Endometrial microvascular endothelial cells (primary cell): Measurements from ENCODE around the gene QARS1. TPM values are rescaled to one million over a fixed set of nuclear protein-coding genes. Genes with fewer than 3 reads are reported as not detected.

Source experiments
- in situ Hi-C: cut with HindIII; loops from 2 replicates; pipeline ENCODE4 v1.10.0; 2017; ENCODE audit warnings: low sequenced_read_pairs, low pct_unique_long_range_greater_than_20kb; ENCODE audit errors: inconsistent ontology term
- total RNA-seq: library from RNA; depleted of rRNA; stranded (reverse); fragments of >200 nt; gene quantifications from one replicate; pipeline ENCODE4 v1.2.3, GENCODE V29; 2015; ENCODE audit errors: inconsistent ontology term

QARS1 gene
- total RNA-seq, 1 donor from 2014 or later, result 280 TPM

GRCh38 chr3:49076646-49077045, 27.9 kb downstream of the QARS1 start:
- in situ Hi-C loops, result no loop called here

- in situ Hi-C loops, result no loop called here
These were observed 28.4 kb downstream of the QARS1 start for GRCh38 chr3:49076116-49076515.

GRCh38 chr3:49058011-49058410, 46.5 kb downstream of the QARS1 start:
- in situ Hi-C loops, result no loop called here

GRCh38 chr3:49057268-49057667, 47.3 kb downstream of the QARS1 start:
- in situ Hi-C loops, result no loop called here

- in situ Hi-C loops, result no loop called here
These were observed 50.2 kb downstream of the QARS1 start for GRCh38 chr3:49054344-49054862.

GRCh38 chr3:49053543-49053942, 51.0 kb downstream of the QARS1 start:
- in situ Hi-C loops, result no loop called here

Other genes with a start within 250 kb of the QARS1 start
- 43.4 TPM for gene SLC25A20, start 205.9 kb downstream of the QARS1 start, total RNA-seq
- 53.2 TPM for gene ARIH2, start 185.9 kb downstream of the QARS1 start, total RNA-seq
- gene P4HTM, start 114.5 kb downstream of the QARS1 start, total RNA-seq, result 18.5 TPM
- gene WDR6, start 97.4 kb downstream of the QARS1 start, total RNA-seq, result 103 TPM
- gene DALRD3, start 86.2 kb downstream of the QARS1 start, total RNA-seq, result 48.6 TPM
- 129 TPM for gene NDUFAF3, start 82.6 kb downstream of the QARS1 start, total RNA-seq
- gene IMPDH2, start 75.4 kb downstream of the QARS1 start, total RNA-seq, result 327 TPM
- 60.3 TPM for gene QRICH1, start 10.7 kb downstream of the QARS1 start, total RNA-seq
- gene USP19, start 16.1 kb upstream of the QARS1 start, total RNA-seq, result 37.3 TPM
- 315 TPM for gene LAMB2, start 28.3 kb upstream of the QARS1 start, total RNA-seq
- 26.7 TPM for gene CCDC71, start 61.6 kb upstream of the QARS1 start, total RNA-seq
- gene KLHDC8B, start 66.8 kb upstream of the QARS1 start, total RNA-seq, result 24.7 TPM
- gene C3orf62, start 172.5 kb upstream of the QARS1 start, total RNA-seq, result 0.74 TPM
- 16.7 TPM for gene USP4, start 235.3 kb upstream of the QARS1 start, total RNA-seq